GM23338 (cell line): ENCODE data around the gene STX8. TPM values are rescaled to one million over a fixed set of nuclear protein-coding genes. Genes with fewer than 3 reads are reported as not detected.

Source experiments
- ATAC-seq: fragments of 200-7000 bp; cut with Tn5 transposase; 3 replicates; pipeline ENCODE4 v1.9.1; 2020
- DNase-seq: peaks from one replicate; pipeline ENCODE4 v3.0.0-alpha.2; 2015; ENCODE audit warnings: low spot score
- H2AFZ ChIP-seq: fragments of 200-600 bp; sonication (generic); 2 replicates; pipeline ENCODE4 v1.8.0; 2016; ENCODE audit warnings: antibody characterized with exemption, mild to moderate bottlenecking, moderate library complexity
- H3F3A ChIP-seq: fragments of 200-600 bp; sonication (generic); replicated peaks from 2 replicates; pipeline ENCODE4 v1.8.0; 2017; ENCODE audit warnings: antibody characterized with exemption, mixed run types, low read depth
- H3K27ac ChIP-seq: fragments of 200-600 bp; sonication (generic); 2 replicates; pipeline ENCODE4 v1.6.1; 2016; ENCODE audit warnings: low read depth
- H3K27me3 ChIP-seq: fragments of 200-600 bp; sonication (generic); 2 replicates; pipeline ENCODE4 v1.8.0; 2016; ENCODE audit warnings: mild to moderate bottlenecking, mixed run types, moderate library complexity; ENCODE audit not compliant: insufficient read depth
- H3K36me3 ChIP-seq: fragments of 200-600 bp; sonication (generic); 2 replicates; pipeline ENCODE4 v1.8.0; 2016; ENCODE audit warnings: mild to moderate bottlenecking; ENCODE audit not compliant: insufficient read depth
- H3K4me1 ChIP-seq: fragments of 200-600 bp; sonication (generic); 2 replicates; pipeline ENCODE4 v1.8.0; 2016; ENCODE audit warnings: mild to moderate bottlenecking, moderate library complexity; ENCODE audit not compliant: insufficient read depth
- H3K4me2 ChIP-seq: fragments of 200-600 bp; sonication (generic); 2 replicates; pipeline ENCODE4 v1.7.1; 2017; ENCODE audit warnings: mixed run types
- H3K4me3 ChIP-seq: fragments of 200-600 bp; sonication (generic); 2 replicates; pipeline ENCODE4 v1.6.1; 2016; ENCODE audit warnings: mixed run types
- H3K79me2 ChIP-seq: fragments of 200-600 bp; sonication (generic); replicated peaks from 2 replicates; pipeline ENCODE4 v1.8.0; 2017; ENCODE audit warnings: mild to moderate bottlenecking; ENCODE audit not compliant: insufficient read depth
- H3K9me2 ChIP-seq: fragments of 200-600 bp; sonication (generic); 2 replicates; pipeline ENCODE4 v1.8.0; 2017; ENCODE audit not compliant: insufficient read depth
- H4K20me1 ChIP-seq: fragments of 200-600 bp; sonication (generic); replicated peaks from 2 replicates; pipeline ENCODE4 v1.8.0; 2017; ENCODE audit warnings: mild to moderate bottlenecking; ENCODE audit not compliant: insufficient read depth
- H3K27ac Mint-ChIP-seq: 2 replicates; pipeline ENCODE4 v1.8.0; 2020; ENCODE audit warnings: inconsistent platforms, mild to moderate bottlenecking, moderate library complexity, mixed read lengths
- H3K27me3 Mint-ChIP-seq: 3 replicates; pipeline ENCODE4 v1.8.0; 2022; ENCODE audit warnings: low read depth, mild to moderate bottlenecking, moderate library complexity, mixed read lengths, inconsistent platforms; ENCODE audit not compliant: insufficient read depth, poor library complexity
- H3K36me3 Mint-ChIP-seq: 3 replicates; pipeline ENCODE4 v1.8.0; 2021; ENCODE audit warnings: low read depth, mild to moderate bottlenecking, inconsistent platforms, moderate library complexity, mixed read lengths
- H3K4me1 Mint-ChIP-seq: 3 replicates; pipeline ENCODE4 v1.8.0; 2020; ENCODE audit warnings: mild to moderate bottlenecking, inconsistent platforms, mixed read lengths
- H3K4me3 Mint-ChIP-seq: 3 replicates; pipeline ENCODE4 v1.8.0; 2021; ENCODE audit warnings: moderate library complexity, mild to moderate bottlenecking, inconsistent platforms, mixed read lengths
- H3K9me3 Mint-ChIP-seq: 3 replicates; pipeline ENCODE4 v1.8.0; 2020; ENCODE audit warnings: moderate library complexity, mild to moderate bottlenecking, inconsistent platforms, mixed read lengths
- CTCF ChIP-seq, 2 experiments: fragments of 200-600 bp in 1 of 2; sonication (generic) in 1 of 2; conservative IDR thresholded peaks; 2 replicates each; pipeline versions ENCODE4 v1.5.1 to v1.6.1; 2016 to 2017; ENCODE audit warnings: antibody characterized with exemption in 2 of 2, low read depth in 2 of 2, mild to moderate bottlenecking in 2 of 2, moderate library complexity in 1 of 2
- REST ChIP-seq: IDR thresholded peaks from one replicate; pipeline ENCODE4 v1.6.1; 2018; ENCODE audit warnings: antibody characterized with exemption; ENCODE audit not compliant: unreplicated experiment
- polyA plus RNA-seq: library from polyadenylated mRNA; unstranded; fragments of >200 nt; fragmentation: Nextera tagmentation; extraction: Ambion mirVana; gene quantifications from 2 replicates; pipeline ENCODE4 v1.2.1, GENCODE V29; 2016
- total RNA-seq: library from RNA; depleted of rRNA; stranded (reverse); fragments of >200 nt; shearing (Covaris generic); gene quantifications from 2 replicates; pipeline ENCODE4 v1.2.3, GENCODE V29; 2014

STX8 gene
- total and polyA plus RNA-seq, 2 experiments from 2014 or later = 59.4 to 82.3 TPM

GRCh38 chr17:9330141-9330540 is 245.5 kb downstream of the STX8 start:
- peak overlapping the region; percentile 22; the same call in 1 of the 2 replicates for H3K4me3 ChIP-seq

More at GRCh38 chr17:9330141-9330540, 245.5 kb downstream of the STX8 start:
- DNase-seq = peak; percentile 58
- Mint-ChIP-seq H3K4me1 (peaks cover 32% of the 10 kb centered on the region), H3K27ac (no peak overlapping the region; the same call in 1 of the 2 replicates), H3K27me3 (peaks cover 16% of the 10 kb centered on the region), H3K36me3 (peaks cover 11% of the 10 kb centered on the region), H3K4me3 (peak overlapping the region; percentile 32; the same call in 2 of the 3 replicates), H3K9me3 (peaks cover 12% of the 10 kb centered on the region)
- Histone ChIP-seq H3K27ac (no peak overlapping the region), H3K27me3 (no peaks in the 10 kb centered on the region), H3K4me1 (peaks cover 36% of the 10 kb centered on the region), H3F3A (no peaks in the 10 kb centered on the region; the same call in 1 of the 2 replicates), H3K4me2 (peak overlapping the region; percentile 70), H3K36me3 (peaks cover 6% of the 10 kb centered on the region), H3K9me2 (0 out of 2 replicates have a peak, but pooled peaks cover 2% of the 10 kb centered on the region), H2AFZ (no peak overlapping the region), H3K79me2 (no peaks in the 10 kb centered on the region), H4K20me1 (no peaks in the 10 kb centered on the region)
- peak; percentile 85 for ATAC-seq
- no peak for TF ChIP-seq REST
- peak in 1 of 2 experiments; percentile 6; a peak in 1 of 4 replicates for TF ChIP-seq CTCF (conservative IDR thresholded peaks at IDR 0.05; ENCODE audit: low read depth in 2 of 2)
